ENCODE data around the gene ITGA11.

GRCh38 chr15:68262514-68263356 lies 169.2 kb downstream of the ITGA11 start:
- TF ChIP-seq CTCF (IDR thresholded peaks at IDR 0.05; ENCODE audit: insufficient read depth, low read depth, low read length) (no peak), EZH2 (IDR thresholded peaks at IDR 0.05; ENCODE audit: insufficient read depth, low read length) (no peak)
